ENCODE data around the gene ITGB3BP.

DNA sequence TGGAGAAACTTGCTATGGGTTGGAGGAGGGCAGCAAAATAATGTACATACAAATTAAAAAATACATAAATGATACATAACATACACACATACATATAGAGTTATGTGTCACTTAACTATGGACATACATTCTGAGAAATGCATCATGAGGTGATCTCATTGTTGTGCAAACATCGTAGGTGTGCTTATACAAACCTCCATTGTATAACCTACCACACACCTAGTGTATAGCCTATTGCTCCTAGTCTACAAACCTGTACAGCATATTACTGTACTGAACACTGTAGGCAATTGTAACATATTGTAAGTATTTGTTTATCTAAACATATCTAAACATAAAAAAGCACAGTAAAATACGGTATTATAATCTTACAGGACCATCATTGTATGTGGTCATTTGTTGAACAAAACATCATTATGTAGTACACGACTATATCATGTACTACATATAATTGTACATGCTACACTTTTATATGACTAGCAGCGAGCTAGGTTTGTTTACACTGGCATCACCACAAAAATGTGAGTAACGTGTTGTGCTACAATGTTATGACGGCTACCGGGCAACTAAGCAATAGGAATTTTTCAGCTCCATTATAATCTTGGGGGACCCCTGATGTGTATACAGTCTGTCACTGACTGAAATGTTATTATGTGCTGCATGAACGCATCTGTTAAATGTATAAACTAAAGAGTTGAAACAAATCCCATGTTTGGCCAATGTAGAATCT lies 35.5 kb downstream of the ITGB3BP start:
- TF ChIP-seq, protein P1, sequence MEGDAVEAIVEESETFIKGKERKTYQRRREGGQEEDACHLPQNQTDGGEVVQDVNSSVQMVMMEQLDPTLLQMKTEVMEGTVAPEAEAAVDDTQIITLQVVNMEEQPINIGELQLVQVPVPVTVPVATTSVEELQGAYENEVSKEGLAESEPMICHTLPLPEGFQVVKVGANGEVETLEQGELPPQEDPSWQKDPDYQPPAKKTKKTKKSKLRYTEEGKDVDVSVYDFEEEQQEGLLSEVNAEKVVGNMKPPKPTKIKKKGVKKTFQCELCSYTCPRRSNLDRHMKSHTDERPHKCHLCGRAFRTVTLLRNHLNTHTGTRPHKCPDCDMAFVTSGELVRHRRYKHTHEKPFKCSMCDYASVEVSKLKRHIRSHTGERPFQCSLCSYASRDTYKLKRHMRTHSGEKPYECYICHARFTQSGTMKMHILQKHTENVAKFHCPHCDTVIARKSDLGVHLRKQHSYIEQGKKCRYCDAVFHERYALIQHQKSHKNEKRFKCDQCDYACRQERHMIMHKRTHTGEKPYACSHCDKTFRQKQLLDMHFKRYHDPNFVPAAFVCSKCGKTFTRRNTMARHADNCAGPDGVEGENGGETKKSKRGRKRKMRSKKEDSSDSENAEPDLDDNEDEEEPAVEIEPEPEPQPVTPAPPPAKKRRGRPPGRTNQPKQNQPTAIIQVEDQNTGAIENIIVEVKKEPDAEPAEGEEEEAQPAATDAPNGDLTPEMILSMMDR (IDR thresholded peaks at IDR 0.05; ENCODE audit: low read depth, low read length, missing input control), result no peak
- TF ChIP-seq, protein P2, sequence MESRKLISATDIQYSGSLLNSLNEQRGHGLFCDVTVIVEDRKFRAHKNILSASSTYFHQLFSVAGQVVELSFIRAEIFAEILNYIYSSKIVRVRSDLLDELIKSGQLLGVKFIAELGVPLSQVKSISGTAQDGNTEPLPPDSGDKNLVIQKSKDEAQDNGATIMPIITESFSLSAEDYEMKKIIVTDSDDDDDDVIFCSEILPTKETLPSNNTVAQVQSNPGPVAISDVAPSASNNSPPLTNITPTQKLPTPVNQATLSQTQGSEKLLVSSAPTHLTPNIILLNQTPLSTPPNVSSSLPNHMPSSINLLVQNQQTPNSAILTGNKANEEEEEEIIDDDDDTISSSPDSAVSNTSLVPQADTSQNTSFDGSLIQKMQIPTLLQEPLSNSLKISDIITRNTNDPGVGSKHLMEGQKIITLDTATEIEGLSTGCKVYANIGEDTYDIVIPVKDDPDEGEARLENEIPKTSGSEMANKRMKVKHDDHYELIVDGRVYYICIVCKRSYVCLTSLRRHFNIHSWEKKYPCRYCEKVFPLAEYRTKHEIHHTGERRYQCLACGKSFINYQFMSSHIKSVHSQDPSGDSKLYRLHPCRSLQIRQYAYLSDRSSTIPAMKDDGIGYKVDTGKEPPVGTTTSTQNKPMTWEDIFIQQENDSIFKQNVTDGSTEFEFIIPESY (IDR thresholded peaks at IDR 0.05), result no peak
- TF ChIP-seq, protein P3, sequence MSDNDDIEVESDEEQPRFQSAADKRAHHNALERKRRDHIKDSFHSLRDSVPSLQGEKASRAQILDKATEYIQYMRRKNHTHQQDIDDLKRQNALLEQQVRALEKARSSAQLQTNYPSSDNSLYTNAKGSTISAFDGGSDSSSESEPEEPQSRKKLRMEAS (IDR thresholded peaks at IDR 0.05), result no peak
- TF ChIP-seq, protein P4, sequence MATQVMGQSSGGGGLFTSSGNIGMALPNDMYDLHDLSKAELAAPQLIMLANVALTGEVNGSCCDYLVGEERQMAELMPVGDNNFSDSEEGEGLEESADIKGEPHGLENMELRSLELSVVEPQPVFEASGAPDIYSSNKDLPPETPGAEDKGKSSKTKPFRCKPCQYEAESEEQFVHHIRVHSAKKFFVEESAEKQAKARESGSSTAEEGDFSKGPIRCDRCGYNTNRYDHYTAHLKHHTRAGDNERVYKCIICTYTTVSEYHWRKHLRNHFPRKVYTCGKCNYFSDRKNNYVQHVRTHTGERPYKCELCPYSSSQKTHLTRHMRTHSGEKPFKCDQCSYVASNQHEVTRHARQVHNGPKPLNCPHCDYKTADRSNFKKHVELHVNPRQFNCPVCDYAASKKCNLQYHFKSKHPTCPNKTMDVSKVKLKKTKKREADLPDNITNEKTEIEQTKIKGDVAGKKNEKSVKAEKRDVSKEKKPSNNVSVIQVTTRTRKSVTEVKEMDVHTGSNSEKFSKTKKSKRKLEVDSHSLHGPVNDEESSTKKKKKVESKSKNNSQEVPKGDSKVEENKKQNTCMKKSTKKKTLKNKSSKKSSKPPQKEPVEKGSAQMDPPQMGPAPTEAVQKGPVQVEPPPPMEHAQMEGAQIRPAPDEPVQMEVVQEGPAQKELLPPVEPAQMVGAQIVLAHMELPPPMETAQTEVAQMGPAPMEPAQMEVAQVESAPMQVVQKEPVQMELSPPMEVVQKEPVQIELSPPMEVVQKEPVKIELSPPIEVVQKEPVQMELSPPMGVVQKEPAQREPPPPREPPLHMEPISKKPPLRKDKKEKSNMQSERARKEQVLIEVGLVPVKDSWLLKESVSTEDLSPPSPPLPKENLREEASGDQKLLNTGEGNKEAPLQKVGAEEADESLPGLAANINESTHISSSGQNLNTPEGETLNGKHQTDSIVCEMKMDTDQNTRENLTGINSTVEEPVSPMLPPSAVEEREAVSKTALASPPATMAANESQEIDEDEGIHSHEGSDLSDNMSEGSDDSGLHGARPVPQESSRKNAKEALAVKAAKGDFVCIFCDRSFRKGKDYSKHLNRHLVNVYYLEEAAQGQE (IDR thresholded peaks at IDR 0.05), result no peak
- TF ChIP-seq JUND (IDR thresholded peaks at IDR 0.05) (no peak), YY1 (IDR thresholded peaks at IDR 0.05) (no peak), RAD21 (IDR thresholded peaks at IDR 0.05) (no peak), FOXA1 (IDR thresholded peaks at IDR 0.05) (no peak), GABPA (IDR thresholded peaks at IDR 0.05 in 1 of 2, conservative IDR thresholded peaks at IDR 0.05 in 1 of 2) (no peak), SP1 (IDR thresholded peaks at IDR 0.05) (no peak), TAF1 (conservative IDR thresholded peaks at IDR 0.05) (no peak), HNF4G (IDR thresholded peaks at IDR 0.05) (no peak)
- TF ChIP-seq, protein P5, sequence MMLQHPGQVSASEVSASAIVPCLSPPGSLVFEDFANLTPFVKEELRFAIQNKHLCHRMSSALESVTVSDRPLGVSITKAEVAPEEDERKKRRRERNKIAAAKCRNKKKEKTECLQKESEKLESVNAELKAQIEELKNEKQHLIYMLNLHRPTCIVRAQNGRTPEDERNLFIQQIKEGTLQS (IDR thresholded peaks at IDR 0.05), result no peak

Data from liver (tissue), 3 donors.